Right lobe of liver (tissue), 4 donors: Measurements from ENCODE around the gene EFCAB14.

Source experiments
- POLR2A ChIP-seq: fragments of 450-650 bp; IDR thresholded peaks from one replicate; pipeline ENCODE4 v1.6.1; 2017; ENCODE audit warnings: antibody characterized with exemption, mild to moderate bottlenecking
- TF ChIP-seq, protein P1 (sequence below), 4 donors: fragments of 200-600 bp in 3 of 4; fragments of 450-650 bp in 1 of 4; IDR thresholded peaks; one replicate each; pipeline versions ENCODE4 v1.5.1 to v1.8.0; 2016 to 2022; ENCODE audit warnings: antibody characterized with exemption in 4 of 4, mild to moderate bottlenecking in 2 of 4
- donor health status: DM: no; HTN: no; CAD: no.
- donor health status: DM: no; HTN: no; CAD: no.
- donor health status: DM: no; HTN: yes; CAD: no.

DNA sequence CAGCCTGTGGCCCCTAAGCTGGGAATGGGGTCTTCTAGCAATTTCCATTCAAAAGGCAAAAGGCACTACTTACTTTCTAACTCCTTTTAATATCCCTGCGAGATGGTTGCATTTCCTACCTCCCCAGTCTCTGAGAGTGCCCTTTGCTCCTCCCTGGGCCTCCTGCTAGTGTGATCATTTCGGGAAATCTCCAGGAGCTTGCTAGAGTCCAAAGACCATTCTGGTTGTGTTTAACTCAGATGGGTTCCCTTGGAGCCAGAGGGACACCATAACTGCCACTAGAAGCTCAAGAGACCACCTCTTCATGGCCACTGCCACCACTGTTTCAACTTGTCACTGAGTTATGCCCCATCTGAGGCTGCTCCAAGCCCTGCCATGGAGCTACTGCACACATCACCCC, 45.5 kb upstream of the EFCAB14 start:
- TF ChIP-seq, protein P1, sequence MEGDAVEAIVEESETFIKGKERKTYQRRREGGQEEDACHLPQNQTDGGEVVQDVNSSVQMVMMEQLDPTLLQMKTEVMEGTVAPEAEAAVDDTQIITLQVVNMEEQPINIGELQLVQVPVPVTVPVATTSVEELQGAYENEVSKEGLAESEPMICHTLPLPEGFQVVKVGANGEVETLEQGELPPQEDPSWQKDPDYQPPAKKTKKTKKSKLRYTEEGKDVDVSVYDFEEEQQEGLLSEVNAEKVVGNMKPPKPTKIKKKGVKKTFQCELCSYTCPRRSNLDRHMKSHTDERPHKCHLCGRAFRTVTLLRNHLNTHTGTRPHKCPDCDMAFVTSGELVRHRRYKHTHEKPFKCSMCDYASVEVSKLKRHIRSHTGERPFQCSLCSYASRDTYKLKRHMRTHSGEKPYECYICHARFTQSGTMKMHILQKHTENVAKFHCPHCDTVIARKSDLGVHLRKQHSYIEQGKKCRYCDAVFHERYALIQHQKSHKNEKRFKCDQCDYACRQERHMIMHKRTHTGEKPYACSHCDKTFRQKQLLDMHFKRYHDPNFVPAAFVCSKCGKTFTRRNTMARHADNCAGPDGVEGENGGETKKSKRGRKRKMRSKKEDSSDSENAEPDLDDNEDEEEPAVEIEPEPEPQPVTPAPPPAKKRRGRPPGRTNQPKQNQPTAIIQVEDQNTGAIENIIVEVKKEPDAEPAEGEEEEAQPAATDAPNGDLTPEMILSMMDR (IDR thresholded peaks at IDR 0.05) = no peak
- TF ChIP-seq POLR2A = no peak
